ENCODE results near the gene PLA2G4B. TPM values are rescaled to one million over a fixed set of nuclear protein-coding genes. Genes with fewer than 3 reads are reported as not detected.

The PLA2G4B gene
- total RNA-seq, 1 donor from 2014 or later: 1.2 TPM

DNA sequence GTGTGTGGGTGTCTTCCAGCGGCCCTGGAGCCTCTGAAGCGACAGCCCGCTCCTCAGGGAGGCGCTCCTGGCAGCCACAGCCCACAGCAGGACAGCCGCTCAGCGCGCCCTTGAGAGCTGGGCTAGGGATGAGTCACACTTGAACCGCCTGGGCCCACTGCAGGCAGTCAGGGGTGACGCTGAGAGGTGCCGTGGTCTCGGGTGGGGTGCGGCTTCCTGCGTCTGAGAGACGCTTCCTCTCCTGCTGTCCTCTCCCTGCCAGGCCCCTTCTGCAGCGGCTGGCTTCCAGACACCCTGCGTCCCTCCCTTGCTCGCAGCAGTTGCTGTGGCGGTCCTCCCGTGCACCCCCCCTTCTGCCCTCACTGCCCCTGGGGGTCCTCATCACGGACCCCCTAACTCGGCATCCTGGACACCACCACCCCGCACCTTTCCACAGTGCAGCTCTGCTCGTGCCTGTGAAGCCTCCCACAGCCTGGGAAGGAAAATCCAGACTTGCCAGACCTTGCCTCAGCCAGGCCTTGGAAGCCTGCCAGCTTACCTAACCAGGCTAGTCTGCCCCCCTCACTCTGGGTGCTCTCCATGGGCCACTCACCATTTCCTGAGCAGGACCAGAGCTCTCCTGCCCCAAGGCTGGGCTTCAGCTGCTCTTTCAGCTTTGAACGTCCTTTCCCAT, 56.3 kb downstream of the PLA2G4B start:
- DNase-seq (ENCODE audit: low read depth): peak; percentile 30
- H3K4me3 ChIP-seq (ENCODE audit: low read depth, low read length): peak overlapping the region; percentile 7
- TF ChIP-seq, protein P1, sequence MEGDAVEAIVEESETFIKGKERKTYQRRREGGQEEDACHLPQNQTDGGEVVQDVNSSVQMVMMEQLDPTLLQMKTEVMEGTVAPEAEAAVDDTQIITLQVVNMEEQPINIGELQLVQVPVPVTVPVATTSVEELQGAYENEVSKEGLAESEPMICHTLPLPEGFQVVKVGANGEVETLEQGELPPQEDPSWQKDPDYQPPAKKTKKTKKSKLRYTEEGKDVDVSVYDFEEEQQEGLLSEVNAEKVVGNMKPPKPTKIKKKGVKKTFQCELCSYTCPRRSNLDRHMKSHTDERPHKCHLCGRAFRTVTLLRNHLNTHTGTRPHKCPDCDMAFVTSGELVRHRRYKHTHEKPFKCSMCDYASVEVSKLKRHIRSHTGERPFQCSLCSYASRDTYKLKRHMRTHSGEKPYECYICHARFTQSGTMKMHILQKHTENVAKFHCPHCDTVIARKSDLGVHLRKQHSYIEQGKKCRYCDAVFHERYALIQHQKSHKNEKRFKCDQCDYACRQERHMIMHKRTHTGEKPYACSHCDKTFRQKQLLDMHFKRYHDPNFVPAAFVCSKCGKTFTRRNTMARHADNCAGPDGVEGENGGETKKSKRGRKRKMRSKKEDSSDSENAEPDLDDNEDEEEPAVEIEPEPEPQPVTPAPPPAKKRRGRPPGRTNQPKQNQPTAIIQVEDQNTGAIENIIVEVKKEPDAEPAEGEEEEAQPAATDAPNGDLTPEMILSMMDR (conservative IDR thresholded peaks at IDR 0.05; ENCODE audit: low read depth, low read length): peak; percentile 28

DNA sequence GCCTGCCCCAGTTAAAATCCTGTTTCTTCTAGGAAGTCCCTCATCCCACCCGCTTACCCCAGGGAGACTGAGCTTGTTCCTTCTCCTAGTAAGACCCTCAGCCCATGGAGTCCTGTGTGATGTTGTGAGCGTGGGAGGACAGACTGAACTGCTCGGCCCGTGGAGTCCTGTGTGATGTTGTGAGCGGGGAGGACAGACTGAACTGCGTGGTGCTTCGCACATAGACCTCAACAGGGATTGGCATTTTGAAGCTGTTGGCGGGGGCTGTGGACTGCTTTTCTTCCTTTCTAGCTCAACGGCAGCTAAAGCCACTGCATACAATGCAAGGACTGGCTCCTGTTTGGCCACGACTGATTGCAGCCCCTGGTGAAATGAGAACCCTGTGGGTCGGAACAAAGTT, 56.8 kb downstream of the PLA2G4B start:
- no peak overlapping the region for H3K4me3 ChIP-seq (ENCODE audit: low read depth, low read length)
- TF ChIP-seq, protein P1 (conservative IDR thresholded peaks at IDR 0.05; ENCODE audit: low read depth, low read length): no peak
- no peak for DNase-seq (ENCODE audit: low read depth)

GRCh38 chr15:41895957-41896356, 57.3 kb downstream of the PLA2G4B start:
- TF ChIP-seq, protein P1 (conservative IDR thresholded peaks at IDR 0.05; ENCODE audit: low read depth, low read length): no peak
- no peak for DNase-seq (ENCODE audit: low read depth)
- no peak overlapping the region for H3K4me3 ChIP-seq (ENCODE audit: low read depth, low read length)

GRCh38 chr15:41896566-41896965, 57.9 kb downstream of the PLA2G4B start:
- TF ChIP-seq, protein P1 (conservative IDR thresholded peaks at IDR 0.05; ENCODE audit: low read depth, low read length): no peak
- no peak overlapping the region for H3K4me3 ChIP-seq (ENCODE audit: low read depth, low read length)
- no peak for DNase-seq (ENCODE audit: low read depth)

DNA sequence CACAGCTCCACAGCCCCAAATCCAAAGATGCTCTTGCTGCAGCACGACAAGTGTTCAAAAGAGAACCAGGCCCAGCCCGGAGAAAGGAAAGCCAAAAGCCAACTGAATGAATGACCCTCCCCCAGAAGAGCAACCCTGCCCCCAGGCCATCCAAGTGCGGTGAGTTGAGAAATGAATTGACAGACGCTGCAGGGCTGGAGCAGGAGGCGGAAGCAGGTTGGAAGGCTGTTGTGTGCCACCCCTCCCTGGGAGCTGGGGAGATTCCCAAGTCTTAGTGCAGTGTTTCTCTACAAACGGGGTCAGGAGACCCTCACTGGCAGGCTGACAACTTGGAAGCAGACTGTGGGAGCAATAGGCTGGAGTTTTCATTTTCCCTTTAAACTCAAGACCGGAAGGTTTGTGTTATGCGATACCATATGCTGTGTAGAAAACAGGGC, 58.7 kb downstream of the PLA2G4B start:
- no peak overlapping the region for H3K4me3 ChIP-seq (ENCODE audit: low read depth, low read length)
- TF ChIP-seq, protein P1 (conservative IDR thresholded peaks at IDR 0.05; ENCODE audit: low read depth, low read length): no peak
- no peak for DNase-seq (ENCODE audit: low read depth)

Other genes starting within 250 kb of the PLA2G4B start
- gene MGA, start 178.4 kb upstream of the PLA2G4B start, total RNA-seq: 14.8 and 20.8 TPM in 2 replicates
- gene MAPKBP1, start 64.4 kb upstream of the PLA2G4B start, total RNA-seq: 11.9 and 14.4 TPM in 2 replicates
- 6.6 and 10.4 TPM in 2 replicates for gene JMJD7, start 10.8 kb upstream of the PLA2G4B start, total RNA-seq
- gene SPTBN5, start 55.2 kb downstream of the PLA2G4B start, total RNA-seq: 0.51 and 0.63 TPM in 2 replicates
- gene EHD4, start 133.7 kb downstream of the PLA2G4B start, total RNA-seq: 30.2 and 44.7 TPM in 2 replicates
- not detected in 2 replicates for gene PLA2G4E, start 182.2 kb downstream of the PLA2G4B start, total RNA-seq